ENCODE measurements around the gene STAT3. TPM values are rescaled to one million over a fixed set of nuclear protein-coding genes. Genes with fewer than 3 reads are reported as not detected.
A peak's percentile ranks its signal among the peaks of the same experiment; 100 is the strongest.

The STAT3 gene
- total and polyA plus RNA-seq, 2 of the 13 experiments (the other 11 are each of a cell fraction or from before 2014, with no cell fraction given) = 61.8 to 62.4 TPM

- TF ChIP-seq ZNF318 (CRISPR knock-in tag; IDR thresholded peaks at IDR 0.05) (no peak; the same call in 1 of the 2 replicates), PCBP2 (optimal IDR thresholded peaks at IDR 0.05; ENCODE audit: low read depth, low read length, poor library complexity, severe bottlenecking) (no peak), ZNF136 (CRISPR knock-in tag; IDR thresholded peaks at IDR 0.05; ENCODE audit: low read depth) (no peak), ZNF280B (CRISPR knock-in tag; IDR thresholded peaks at IDR 0.05; ENCODE audit: borderline replicate concordance) (peak; percentile 67; the same call in 1 of the 2 replicates), MEF2D (CRISPR knock-in tag; IDR thresholded peaks at IDR 0.05) (peak; percentile 64), KDM5A (IDR thresholded peaks at IDR 0.05; ENCODE audit: borderline replicate concordance, low read length) (0 out of 2 replicates have a peak, but pooled peaks have one; percentile 45), NONO (IDR thresholded peaks at IDR 0.05) (no peak), NONO (CRISPR knock-in tag; conservative IDR thresholded peaks at IDR 0.05) (peak; percentile 69), ZNF773 (CRISPR knock-in tag; IDR thresholded peaks at IDR 0.05; ENCODE audit: borderline replicate concordance) (0 out of 2 replicates have a peak, but pooled peaks have one; percentile 37), ZFP82 (CRISPR knock-in tag; IDR thresholded peaks at IDR 0.05; ENCODE audit: borderline replicate concordance) (0 out of 2 replicates have a peak, but pooled peaks have one; percentile 49), TAF15 (IDR thresholded peaks at IDR 0.05; ENCODE audit: low read depth, low read length, poor library complexity, severe bottlenecking) (peak; percentile 87), ZNF552 (CRISPR knock-in tag; IDR thresholded peaks at IDR 0.05; ENCODE audit: borderline replicate concordance) (peak; percentile 71; the same call in 1 of the 2 replicates), SNRNP70 (IDR thresholded peaks at IDR 0.05; ENCODE audit: low read depth, low read length) (no peak), SATB2 (CRISPR knock-in tag; IDR thresholded peaks at IDR 0.05) (0 out of 2 replicates have a peak, but pooled peaks have one; percentile 0), RAD21 (CRISPR knock-in tag; IDR thresholded peaks at IDR 0.05) (peak; percentile 92), HNRNPLL (IDR thresholded peaks at IDR 0.05; ENCODE audit: low read depth, low read length, poor library complexity, severe bottlenecking) (peak; percentile 74), DPF2 (CRISPR knock-in tag; IDR thresholded peaks at IDR 0.05; ENCODE audit: borderline replicate concordance, low read depth) (peak; percentile 72; the same call in 1 of the 2 replicates), ZNF572 (CRISPR knock-in tag; IDR thresholded peaks at IDR 0.05) (no peak), BCL6 (CRISPR knock-in tag; IDR thresholded peaks at IDR 0.05) (peak; percentile 66; the same call in 1 of the 2 replicates)
These were observed 75.7 kb downstream of the STAT3 start (continued) for GRCh38 chr17:42312285-42313130.
